WTC11 (cell line): Measurements from ENCODE around the gene GLRA2. TPM values are rescaled to one million over a fixed set of nuclear protein-coding genes. Genes with fewer than 3 reads are reported as not detected.

Experiments used
- ATAC-seq: fragments of 200-7000 bp; cut with Tn5 transposase; 2 replicates; pipeline ENCODE4 v1.10.0; 2021; ENCODE audit warnings: mild to moderate bottlenecking, moderate library complexity
- CTCF ChIA-PET: fragments of 300-600 bp; sonication (Branson Sonifier 250); formaldehyde crosslinking; loops from one replicate; lab custom pipeline; 2021; ENCODE audit warnings: antibody characterized with exemption; lab: Charles Lee
- POLR2A ChIA-PET: fragments of 350-600 bp; sonication (Branson Sonifier 250); formaldehyde crosslinking; loops from one replicate; lab custom pipeline; 2021; ENCODE audit warnings: antibody characterized with exemption; lab: Charles Lee
- DNase-seq: peaks from one replicate; pipeline ENCODE4 v3.0.0; 2021; ENCODE audit warnings: low spot score
- H3K27ac Mint-ChIP-seq: 2 replicates; pipeline ENCODE4 v1.8.0; 2021; ENCODE audit warnings: mixed read lengths
- H3K27me3 Mint-ChIP-seq: 2 replicates; pipeline ENCODE4 v1.8.0; 2021; ENCODE audit warnings: low read depth, mild to moderate bottlenecking, moderate library complexity, mixed read lengths
- H3K36me3 Mint-ChIP-seq: 2 replicates; pipeline ENCODE4 v1.8.0; 2021; ENCODE audit warnings: mixed read lengths
- H3K4me1 Mint-ChIP-seq: 2 replicates; pipeline ENCODE4 v1.8.0; 2022; ENCODE audit warnings: mixed read lengths
- H3K4me3 Mint-ChIP-seq: 2 replicates; pipeline ENCODE4 v1.8.0; 2021; ENCODE audit warnings: mild to moderate bottlenecking, moderate library complexity, mixed read lengths
- H3K9me3 Mint-ChIP-seq: 2 replicates; pipeline ENCODE4 v1.8.0; 2021; ENCODE audit warnings: mixed read lengths
- FOXK1 ChIP-seq: sonication (generic); formaldehyde crosslinking; IDR thresholded peaks from 2 replicates; pipeline ENCODE4 v1.8.0; 2022; ENCODE audit warnings: mild to moderate bottlenecking, moderate library complexity, missing genetic modification reagents
- JUN ChIP-seq: sonication (generic); formaldehyde crosslinking; IDR thresholded peaks from 2 replicates; pipeline ENCODE4 v1.8.0; 2023; ENCODE audit warnings: mild to moderate bottlenecking, missing genetic modification reagents
- PRRX2 ChIP-seq: fragments of 250-450 bp; sonication (Bioruptor Pico); IDR thresholded peaks from 2 replicates; pipeline ENCODE4 v1.8.0; 2021; ENCODE audit warnings: mild to moderate bottlenecking
- ZNF396 ChIP-seq: fragments of 250-450 bp; sonication (Bioruptor Pico); IDR thresholded peaks from 2 replicates; pipeline ENCODE4 v1.8.0; 2021; ENCODE audit warnings: mild to moderate bottlenecking, moderate library complexity, borderline replicate concordance
- total RNA-seq: library from RNA; stranded (reverse); gene quantifications from 3 replicates; pipeline ENCODE4 v1.2.3, GENCODE V29; 2021
- TF ChIP-seq, protein P1 (sequence below): sonication (generic); formaldehyde crosslinking; IDR thresholded peaks from 2 replicates; pipeline ENCODE4 v1.8.1; 2023; ENCODE audit warnings: mild to moderate bottlenecking, missing genetic modification reagents
- TF ChIP-seq, protein P2 (sequence below): sonication (generic); formaldehyde crosslinking; IDR thresholded peaks from 2 replicates; pipeline ENCODE4 v1.8.1; 2022; ENCODE audit warnings: missing genetic modification reagents, borderline replicate concordance
- TF ChIP-seq, protein P3 (sequence below): fragments of 250-450 bp; sonication (Bioruptor Pico); IDR thresholded peaks from 2 replicates; pipeline ENCODE4 v1.9.0; 2021; ENCODE audit warnings: mild to moderate bottlenecking
- TF ChIP-seq, protein P4 (sequence below): fragments of 200-600 bp; IDR thresholded peaks from 2 replicates; pipeline ENCODE4 v1.8.0; 2022; ENCODE audit warnings: antibody characterized with exemption
- TF ChIP-seq, protein P5 (sequence below): sonication (generic); formaldehyde crosslinking; IDR thresholded peaks from 2 replicates; pipeline ENCODE4 v1.8.1; 2023; ENCODE audit warnings: mild to moderate bottlenecking, moderate library complexity, missing genetic modification reagents
- TF ChIP-seq, protein P6 (sequence below): sonication (generic); formaldehyde crosslinking; IDR thresholded peaks from 2 replicates; pipeline ENCODE4 v1.8.0; 2023; ENCODE audit warnings: missing genetic modification reagents, mild to moderate bottlenecking, borderline replicate concordance
- TF ChIP-seq, protein P7 (sequence below): sonication (generic); formaldehyde crosslinking; IDR thresholded peaks from 2 replicates; pipeline ENCODE4 v1.8.1; 2023; ENCODE audit warnings: mild to moderate bottlenecking, missing genetic modification reagents, moderate library complexity
- TF ChIP-seq, protein P8 (sequence below): sonication (generic); formaldehyde crosslinking; IDR thresholded peaks from 2 replicates; pipeline ENCODE4 v1.8.1; 2023; ENCODE audit warnings: mild to moderate bottlenecking, missing genetic modification reagents

GLRA2 gene
- total RNA-seq, 1 experiment from 2014 or later: not detected

DNA sequence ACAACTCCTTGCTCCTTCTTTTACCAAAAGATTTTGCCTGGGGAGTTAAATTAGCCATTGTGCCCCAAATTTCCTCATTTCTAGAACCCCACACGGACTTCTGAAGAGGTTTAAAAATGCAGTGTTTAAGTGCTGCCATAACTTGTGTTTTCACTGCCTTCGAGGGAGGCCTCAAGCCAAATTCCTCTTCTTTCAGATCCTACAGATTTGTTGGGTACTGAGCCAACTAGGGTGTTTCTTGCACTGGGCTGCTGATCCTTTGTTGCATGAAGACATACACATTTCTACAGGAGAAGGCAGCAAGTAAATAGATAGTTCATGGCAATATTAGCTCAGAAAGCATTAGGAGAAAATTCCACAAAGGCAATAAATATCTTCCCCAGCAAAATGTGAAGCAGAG is 43.8 kb downstream of the GLRA2 start:
- TF ChIP-seq, protein P1, sequence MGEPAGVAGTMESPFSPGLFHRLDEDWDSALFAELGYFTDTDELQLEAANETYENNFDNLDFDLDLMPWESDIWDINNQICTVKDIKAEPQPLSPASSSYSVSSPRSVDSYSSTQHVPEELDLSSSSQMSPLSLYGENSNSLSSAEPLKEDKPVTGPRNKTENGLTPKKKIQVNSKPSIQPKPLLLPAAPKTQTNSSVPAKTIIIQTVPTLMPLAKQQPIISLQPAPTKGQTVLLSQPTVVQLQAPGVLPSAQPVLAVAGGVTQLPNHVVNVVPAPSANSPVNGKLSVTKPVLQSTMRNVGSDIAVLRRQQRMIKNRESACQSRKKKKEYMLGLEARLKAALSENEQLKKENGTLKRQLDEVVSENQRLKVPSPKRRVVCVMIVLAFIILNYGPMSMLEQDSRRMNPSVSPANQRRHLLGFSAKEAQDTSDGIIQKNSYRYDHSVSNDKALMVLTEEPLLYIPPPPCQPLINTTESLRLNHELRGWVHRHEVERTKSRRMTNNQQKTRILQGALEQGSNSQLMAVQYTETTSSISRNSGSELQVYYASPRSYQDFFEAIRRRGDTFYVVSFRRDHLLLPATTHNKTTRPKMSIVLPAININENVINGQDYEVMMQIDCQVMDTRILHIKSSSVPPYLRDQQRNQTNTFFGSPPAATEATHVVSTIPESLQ (CRISPR knock-in tag): no peak
- TF ChIP-seq FOXK1 (CRISPR knock-in tag): no peak
- no peak for TF ChIP-seq PRRX2 (CRISPR knock-in tag)
- TF ChIP-seq, protein P2, sequence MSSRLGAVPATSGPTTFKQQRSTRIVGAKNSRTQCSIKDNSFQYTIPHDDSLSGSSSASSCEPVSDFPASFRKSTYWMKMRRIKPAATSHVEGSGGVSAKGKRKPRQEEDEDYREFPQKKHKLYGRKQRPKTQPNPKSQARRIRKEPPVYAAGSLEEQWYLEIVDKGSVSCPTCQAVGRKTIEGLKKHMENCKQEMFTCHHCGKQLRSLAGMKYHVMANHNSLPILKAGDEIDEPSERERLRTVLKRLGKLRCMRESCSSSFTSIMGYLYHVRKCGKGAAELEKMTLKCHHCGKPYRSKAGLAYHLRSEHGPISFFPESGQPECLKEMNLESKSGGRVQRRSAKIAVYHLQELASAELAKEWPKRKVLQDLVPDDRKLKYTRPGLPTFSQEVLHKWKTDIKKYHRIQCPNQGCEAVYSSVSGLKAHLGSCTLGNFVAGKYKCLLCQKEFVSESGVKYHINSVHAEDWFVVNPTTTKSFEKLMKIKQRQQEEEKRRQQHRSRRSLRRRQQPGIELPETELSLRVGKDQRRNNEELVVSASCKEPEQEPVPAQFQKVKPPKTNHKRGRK (CRISPR knock-in tag): no peak
- TF ChIP-seq, protein P3, sequence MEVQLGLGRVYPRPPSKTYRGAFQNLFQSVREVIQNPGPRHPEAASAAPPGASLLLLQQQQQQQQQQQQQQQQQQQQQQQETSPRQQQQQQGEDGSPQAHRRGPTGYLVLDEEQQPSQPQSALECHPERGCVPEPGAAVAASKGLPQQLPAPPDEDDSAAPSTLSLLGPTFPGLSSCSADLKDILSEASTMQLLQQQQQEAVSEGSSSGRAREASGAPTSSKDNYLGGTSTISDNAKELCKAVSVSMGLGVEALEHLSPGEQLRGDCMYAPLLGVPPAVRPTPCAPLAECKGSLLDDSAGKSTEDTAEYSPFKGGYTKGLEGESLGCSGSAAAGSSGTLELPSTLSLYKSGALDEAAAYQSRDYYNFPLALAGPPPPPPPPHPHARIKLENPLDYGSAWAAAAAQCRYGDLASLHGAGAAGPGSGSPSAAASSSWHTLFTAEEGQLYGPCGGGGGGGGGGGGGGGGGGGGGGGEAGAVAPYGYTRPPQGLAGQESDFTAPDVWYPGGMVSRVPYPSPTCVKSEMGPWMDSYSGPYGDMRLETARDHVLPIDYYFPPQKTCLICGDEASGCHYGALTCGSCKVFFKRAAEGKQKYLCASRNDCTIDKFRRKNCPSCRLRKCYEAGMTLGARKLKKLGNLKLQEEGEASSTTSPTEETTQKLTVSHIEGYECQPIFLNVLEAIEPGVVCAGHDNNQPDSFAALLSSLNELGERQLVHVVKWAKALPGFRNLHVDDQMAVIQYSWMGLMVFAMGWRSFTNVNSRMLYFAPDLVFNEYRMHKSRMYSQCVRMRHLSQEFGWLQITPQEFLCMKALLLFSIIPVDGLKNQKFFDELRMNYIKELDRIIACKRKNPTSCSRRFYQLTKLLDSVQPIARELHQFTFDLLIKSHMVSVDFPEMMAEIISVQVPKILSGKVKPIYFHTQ (CRISPR knock-in tag): no peak
- TF ChIP-seq, protein P4, sequence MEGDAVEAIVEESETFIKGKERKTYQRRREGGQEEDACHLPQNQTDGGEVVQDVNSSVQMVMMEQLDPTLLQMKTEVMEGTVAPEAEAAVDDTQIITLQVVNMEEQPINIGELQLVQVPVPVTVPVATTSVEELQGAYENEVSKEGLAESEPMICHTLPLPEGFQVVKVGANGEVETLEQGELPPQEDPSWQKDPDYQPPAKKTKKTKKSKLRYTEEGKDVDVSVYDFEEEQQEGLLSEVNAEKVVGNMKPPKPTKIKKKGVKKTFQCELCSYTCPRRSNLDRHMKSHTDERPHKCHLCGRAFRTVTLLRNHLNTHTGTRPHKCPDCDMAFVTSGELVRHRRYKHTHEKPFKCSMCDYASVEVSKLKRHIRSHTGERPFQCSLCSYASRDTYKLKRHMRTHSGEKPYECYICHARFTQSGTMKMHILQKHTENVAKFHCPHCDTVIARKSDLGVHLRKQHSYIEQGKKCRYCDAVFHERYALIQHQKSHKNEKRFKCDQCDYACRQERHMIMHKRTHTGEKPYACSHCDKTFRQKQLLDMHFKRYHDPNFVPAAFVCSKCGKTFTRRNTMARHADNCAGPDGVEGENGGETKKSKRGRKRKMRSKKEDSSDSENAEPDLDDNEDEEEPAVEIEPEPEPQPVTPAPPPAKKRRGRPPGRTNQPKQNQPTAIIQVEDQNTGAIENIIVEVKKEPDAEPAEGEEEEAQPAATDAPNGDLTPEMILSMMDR: no peak
- TF ChIP-seq, all 79 proteins: peak for 0
- POLR2A ChIA-PET: no interaction called here
- H3K36me3 Mint-ChIP-seq: no peaks in the 10 kb centered on the region
- DNase-seq: no peak
- no peaks in the 10 kb centered on the region for H3K27me3 Mint-ChIP-seq
- no peak overlapping the region for H3K27ac Mint-ChIP-seq
- no peak for ATAC-seq
- H3K4me1 Mint-ChIP-seq: no peaks in the 10 kb centered on the region
- H3K9me3 Mint-ChIP-seq: no peaks in the 10 kb centered on the region
- H3K4me3 Mint-ChIP-seq: no peak overlapping the region
- CTCF ChIA-PET: no interaction called here

DNA sequence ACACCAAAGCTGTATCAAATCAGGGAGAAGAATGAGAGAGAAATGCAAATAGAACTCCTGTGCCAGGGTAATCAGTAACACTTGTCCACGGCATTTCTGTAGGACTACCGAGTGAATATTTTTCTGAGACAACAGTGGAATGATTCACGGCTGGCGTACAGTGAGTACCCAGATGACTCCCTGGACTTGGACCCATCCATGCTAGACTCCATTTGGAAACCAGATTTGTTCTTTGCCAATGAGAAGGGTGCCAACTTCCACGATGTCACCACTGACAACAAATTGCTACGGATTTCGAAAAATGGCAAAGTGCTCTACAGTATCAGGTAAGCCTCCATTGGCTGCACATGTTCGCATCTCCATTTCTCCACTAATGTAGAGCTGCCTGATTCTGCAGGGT is 51.7 kb downstream of the GLRA2 start:
- ATAC-seq: no peak
- Mint-ChIP-seq H3K4me1 (no peaks in the 10 kb centered on the region), H3K36me3 (no peaks in the 10 kb centered on the region), H3K27me3 (no peaks in the 10 kb centered on the region), H3K9me3 (no peaks in the 10 kb centered on the region), H3K27ac (no peak overlapping the region), H3K4me3 (no peak overlapping the region)
- CTCF ChIA-PET: no interaction called here
- no peak for DNase-seq
- POLR2A ChIA-PET: no interaction called here
- TF ChIP-seq JUN (CRISPR knock-in tag) (no peak), ZNF396 (no peak)
- TF ChIP-seq, protein P5, sequence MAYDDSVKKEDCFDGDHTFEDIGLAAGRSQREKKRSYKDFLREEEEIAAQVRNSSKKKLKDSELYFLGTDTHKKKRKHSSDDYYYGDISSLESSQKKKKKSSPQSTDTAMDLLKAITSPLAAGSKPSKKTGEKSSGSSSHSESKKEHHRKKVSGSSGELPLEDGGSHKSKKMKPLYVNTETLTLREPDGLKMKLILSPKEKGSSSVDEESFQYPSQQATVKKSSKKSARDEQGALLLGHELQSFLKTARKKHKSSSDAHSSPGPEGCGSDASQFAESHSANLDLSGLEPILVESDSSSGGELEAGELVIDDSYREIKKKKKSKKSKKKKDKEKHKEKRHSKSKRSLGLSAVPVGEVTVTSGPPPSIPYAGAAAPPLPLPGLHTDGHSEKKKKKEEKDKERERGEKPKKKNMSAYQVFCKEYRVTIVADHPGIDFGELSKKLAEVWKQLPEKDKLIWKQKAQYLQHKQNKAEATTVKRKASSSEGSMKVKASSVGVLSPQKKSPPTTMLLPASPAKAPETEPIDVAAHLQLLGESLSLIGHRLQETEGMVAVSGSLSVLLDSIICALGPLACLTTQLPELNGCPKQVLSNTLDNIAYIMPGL: no peak
- TF ChIP-seq, protein P2 (CRISPR knock-in tag): no peak
- TF ChIP-seq, protein P6, sequence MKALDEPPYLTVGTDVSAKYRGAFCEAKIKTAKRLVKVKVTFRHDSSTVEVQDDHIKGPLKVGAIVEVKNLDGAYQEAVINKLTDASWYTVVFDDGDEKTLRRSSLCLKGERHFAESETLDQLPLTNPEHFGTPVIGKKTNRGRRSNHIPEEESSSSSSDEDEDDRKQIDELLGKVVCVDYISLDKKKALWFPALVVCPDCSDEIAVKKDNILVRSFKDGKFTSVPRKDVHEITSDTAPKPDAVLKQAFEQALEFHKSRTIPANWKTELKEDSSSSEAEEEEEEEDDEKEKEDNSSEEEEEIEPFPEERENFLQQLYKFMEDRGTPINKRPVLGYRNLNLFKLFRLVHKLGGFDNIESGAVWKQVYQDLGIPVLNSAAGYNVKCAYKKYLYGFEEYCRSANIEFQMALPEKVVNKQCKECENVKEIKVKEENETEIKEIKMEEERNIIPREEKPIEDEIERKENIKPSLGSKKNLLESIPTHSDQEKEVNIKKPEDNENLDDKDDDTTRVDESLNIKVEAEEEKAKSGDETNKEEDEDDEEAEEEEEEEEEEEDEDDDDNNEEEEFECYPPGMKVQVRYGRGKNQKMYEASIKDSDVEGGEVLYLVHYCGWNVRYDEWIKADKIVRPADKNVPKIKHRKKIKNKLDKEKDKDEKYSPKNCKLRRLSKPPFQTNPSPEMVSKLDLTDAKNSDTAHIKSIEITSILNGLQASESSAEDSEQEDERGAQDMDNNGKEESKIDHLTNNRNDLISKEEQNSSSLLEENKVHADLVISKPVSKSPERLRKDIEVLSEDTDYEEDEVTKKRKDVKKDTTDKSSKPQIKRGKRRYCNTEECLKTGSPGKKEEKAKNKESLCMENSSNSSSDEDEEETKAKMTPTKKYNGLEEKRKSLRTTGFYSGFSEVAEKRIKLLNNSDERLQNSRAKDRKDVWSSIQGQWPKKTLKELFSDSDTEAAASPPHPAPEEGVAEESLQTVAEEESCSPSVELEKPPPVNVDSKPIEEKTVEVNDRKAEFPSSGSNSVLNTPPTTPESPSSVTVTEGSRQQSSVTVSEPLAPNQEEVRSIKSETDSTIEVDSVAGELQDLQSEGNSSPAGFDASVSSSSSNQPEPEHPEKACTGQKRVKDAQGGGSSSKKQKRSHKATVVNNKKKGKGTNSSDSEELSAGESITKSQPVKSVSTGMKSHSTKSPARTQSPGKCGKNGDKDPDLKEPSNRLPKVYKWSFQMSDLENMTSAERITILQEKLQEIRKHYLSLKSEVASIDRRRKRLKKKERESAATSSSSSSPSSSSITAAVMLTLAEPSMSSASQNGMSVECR (CRISPR knock-in tag): no peak
- TF ChIP-seq, protein P7, sequence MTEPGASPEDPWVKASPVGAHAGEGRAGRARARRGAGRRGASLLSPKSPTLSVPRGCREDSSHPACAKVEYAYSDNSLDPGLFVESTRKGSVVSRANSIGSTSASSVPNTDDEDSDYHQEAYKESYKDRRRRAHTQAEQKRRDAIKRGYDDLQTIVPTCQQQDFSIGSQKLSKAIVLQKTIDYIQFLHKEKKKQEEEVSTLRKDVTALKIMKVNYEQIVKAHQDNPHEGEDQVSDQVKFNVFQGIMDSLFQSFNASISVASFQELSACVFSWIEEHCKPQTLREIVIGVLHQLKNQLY (CRISPR knock-in tag): no peak
- TF ChIP-seq, protein P4: no peak
- TF ChIP-seq, protein P8, sequence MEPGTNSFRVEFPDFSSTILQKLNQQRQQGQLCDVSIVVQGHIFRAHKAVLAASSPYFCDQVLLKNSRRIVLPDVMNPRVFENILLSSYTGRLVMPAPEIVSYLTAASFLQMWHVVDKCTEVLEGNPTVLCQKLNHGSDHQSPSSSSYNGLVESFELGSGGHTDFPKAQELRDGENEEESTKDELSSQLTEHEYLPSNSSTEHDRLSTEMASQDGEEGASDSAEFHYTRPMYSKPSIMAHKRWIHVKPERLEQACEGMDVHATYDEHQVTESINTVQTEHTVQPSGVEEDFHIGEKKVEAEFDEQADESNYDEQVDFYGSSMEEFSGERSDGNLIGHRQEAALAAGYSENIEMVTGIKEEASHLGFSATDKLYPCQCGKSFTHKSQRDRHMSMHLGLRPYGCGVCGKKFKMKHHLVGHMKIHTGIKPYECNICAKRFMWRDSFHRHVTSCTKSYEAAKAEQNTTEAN: no peak
